Lower lobe of right lung (tissue), 2 donors: Measurements from ENCODE around the gene KIF21B. TPM values are rescaled to one million over a fixed set of nuclear protein-coding genes. Genes with fewer than 3 reads are reported as not detected.

ENCODE experiments used
- ATAC-seq, 2 donors: fragments of 200-7000 bp; cut with Tn5 transposase; one replicate each; pipeline ENCODE4 v1.9.1; 2020 to 2022; ENCODE audit warnings: mild to moderate bottlenecking in 2 of 2, moderate library complexity in 2 of 2
- DNase-seq: peaks from one replicate; pipeline ENCODE4 v3.0.0-alpha.2; 2020
- H3K27ac ChIP-seq: fragments of 200-600 bp; one replicate; pipeline ENCODE4 v1.8.0; 2022
- H3K27me3 ChIP-seq: fragments of 200-600 bp; one replicate; pipeline ENCODE4 v1.8.0; 2022; ENCODE audit warnings: low read depth
- H3K36me3 ChIP-seq: fragments of 200-600 bp; one replicate; pipeline ENCODE4 v1.8.0; 2022; ENCODE audit warnings: mild to moderate bottlenecking
- H3K4me1 ChIP-seq: fragments of 200-600 bp; one replicate; pipeline ENCODE4 v1.8.0; 2022
- H3K4me3 ChIP-seq: fragments of 200-600 bp; one replicate; pipeline ENCODE4 v1.8.0; 2022; ENCODE audit warnings: mild to moderate bottlenecking
- H3K9me3 ChIP-seq: fragments of 200-600 bp; one replicate; pipeline ENCODE4 v1.8.0; 2022
- CTCF ChIP-seq: fragments of 200-600 bp; IDR thresholded peaks from one replicate; pipeline ENCODE4 v1.8.0; 2022; ENCODE audit warnings: antibody characterized with exemption, mild to moderate bottlenecking
- intact Hi-C: fragments of 100-400 bp; cut with DNase I; formaldehyde crosslinking; loops from one replicate; pipeline ENCODE4 v1.11.0; 2022
- total RNA-seq: library from RNA; stranded (reverse); fragmentation: NEBNext Ultra II Directional; extraction: Animal tissue kit (Norgen Biotek cat#: 25700); gene quantifications from one replicate; pipeline ENCODE4 v1.2.1, GENCODE V29; 2021
- donor health status: DM: no; HTN: yes; CAD: no; lungs with severe emphysema.

Gene KIF21B
- total RNA-seq, 1 donor from 2014 or later = 4.7 TPM

DNA sequence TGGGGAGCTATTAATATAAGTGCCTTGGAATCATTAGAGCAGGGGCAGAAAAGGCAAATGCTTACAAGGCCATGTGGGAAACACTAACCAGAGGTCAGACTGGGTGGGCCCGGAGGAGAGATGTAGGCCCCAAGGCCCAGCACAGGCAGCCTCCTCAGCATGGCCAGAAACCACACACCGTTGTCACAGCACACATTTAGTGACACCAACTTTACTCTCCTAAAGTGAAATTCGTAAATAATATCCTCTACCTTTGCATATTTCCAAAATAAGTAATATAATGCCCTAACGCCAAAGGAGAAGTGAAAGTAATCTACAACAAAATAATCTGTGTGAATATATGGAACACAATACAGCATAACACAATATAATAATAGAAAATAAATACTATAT lies 62.6 kb downstream of the KIF21B start:
- no peak for TF ChIP-seq CTCF
- Histone ChIP-seq H3K27me3 (no peaks in the 10 kb centered on the region), H3K27ac (no peak overlapping the region), H3K36me3 (no peaks in the 10 kb centered on the region), H3K4me3 (no peak overlapping the region), H3K4me1 (no peaks in the 10 kb centered on the region), H3K9me3 (no peaks in the 10 kb centered on the region)
- no peak for ATAC-seq
- no peak for DNase-seq
- intact Hi-C loops = no loop called here

DNA sequence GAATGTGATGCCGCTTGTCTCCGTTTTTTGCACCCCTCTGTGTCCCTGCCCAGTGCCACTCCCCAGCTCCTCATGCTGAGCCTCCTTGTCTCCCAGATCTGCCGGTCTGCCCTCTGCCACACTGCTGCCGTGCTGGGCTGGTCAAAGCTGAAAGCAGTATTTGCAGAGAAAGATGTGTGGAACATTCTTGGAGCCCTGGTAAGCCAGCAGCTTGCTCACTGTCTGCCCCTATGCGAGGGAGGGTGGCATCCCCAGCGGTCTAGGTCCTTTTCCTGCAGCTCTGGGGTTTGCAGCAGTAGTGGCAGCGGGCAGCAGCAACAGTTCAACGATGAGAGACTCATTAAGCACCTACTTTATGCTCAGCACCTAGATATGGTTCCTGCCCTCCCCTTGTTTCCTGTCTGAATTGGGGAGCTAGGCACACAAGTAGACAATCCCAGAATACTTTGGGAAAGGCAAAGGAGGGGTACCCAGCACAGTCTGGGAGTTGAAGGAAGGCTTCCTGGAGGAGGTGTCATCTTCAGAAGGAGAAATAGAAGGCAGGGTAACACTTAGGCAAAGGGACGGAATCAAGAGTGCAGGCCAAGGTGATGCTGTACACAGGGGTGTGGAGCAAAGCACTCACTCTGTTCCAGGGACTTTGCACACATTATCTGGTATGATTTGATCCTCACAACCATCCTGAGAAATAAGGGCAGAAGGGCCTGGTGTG lies 63.1 kb downstream of the KIF21B start:
- intact Hi-C loops = no loop called here
- H3K4me1 ChIP-seq = no peaks in the 10 kb centered on the region
- no peak overlapping the region for H3K4me3 ChIP-seq
- ATAC-seq (no peak), DNase-seq (no peak)
- TF ChIP-seq CTCF = no peak
- H3K27me3 ChIP-seq = no peaks in the 10 kb centered on the region
- H3K36me3 ChIP-seq = no peaks in the 10 kb centered on the region
- no peaks in the 10 kb centered on the region for H3K9me3 ChIP-seq
- H3K27ac ChIP-seq = no peak overlapping the region

DNA sequence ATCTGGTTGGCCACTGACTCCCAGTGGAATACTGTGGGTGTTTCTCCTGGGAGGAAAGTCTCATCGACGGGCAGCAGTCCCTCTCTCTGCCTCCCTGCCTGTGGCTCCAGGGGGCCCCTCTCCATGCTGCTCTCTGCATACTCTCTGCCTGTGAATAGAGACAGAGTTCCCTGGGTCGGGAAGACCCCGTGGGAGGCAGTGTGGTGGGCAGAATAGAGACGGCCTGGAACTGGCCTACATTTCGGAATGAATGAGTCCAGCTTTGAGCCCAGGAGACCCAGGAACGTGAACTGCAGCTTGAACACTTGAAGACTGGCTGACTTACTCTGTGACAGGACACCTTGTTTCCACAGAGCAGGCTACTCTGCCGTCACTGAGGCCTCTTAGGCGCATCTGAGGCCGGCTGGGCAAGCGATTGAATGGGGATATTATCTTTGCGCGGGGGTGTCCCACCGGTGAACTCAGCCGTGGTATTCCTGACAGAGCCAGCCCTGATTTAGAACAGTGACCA lies 64.0 kb downstream of the KIF21B start:
- H3K27me3 ChIP-seq = no peaks in the 10 kb centered on the region
- no peaks in the 10 kb centered on the region for H3K36me3 ChIP-seq
- intact Hi-C loops = no loop called here
- H3K27ac ChIP-seq = no peak overlapping the region
- H3K9me3 ChIP-seq = no peaks in the 10 kb centered on the region
- DNase-seq (no peak), ATAC-seq (no peak)
- H3K4me3 ChIP-seq = no peak overlapping the region
- H3K4me1 ChIP-seq = no peaks in the 10 kb centered on the region
- TF ChIP-seq CTCF = no peak

- intact Hi-C loops = no loop called here
- no peaks in the 10 kb centered on the region for H3K4me1 ChIP-seq
- no peaks in the 10 kb centered on the region for H3K36me3 ChIP-seq
- H3K27me3 ChIP-seq = no peaks in the 10 kb centered on the region
- DNase-seq (no peak), ATAC-seq (no peak)
- TF ChIP-seq CTCF = no peak
- H3K27ac ChIP-seq = no peak overlapping the region
- no peak overlapping the region for H3K4me3 ChIP-seq
- no peaks in the 10 kb centered on the region for H3K9me3 ChIP-seq
Observed at GRCh38 chr1:200958597-200958996, 64.9 kb downstream of the KIF21B start.

GRCh38 chr1:200954434-200954833 lies 69.1 kb downstream of the KIF21B start:
- Histone ChIP-seq H3K27ac (no peak overlapping the region), H3K36me3 (no peaks in the 10 kb centered on the region), H3K4me1 (no peaks in the 10 kb centered on the region), H3K9me3 (no peaks in the 10 kb centered on the region), H3K4me3 (no peak overlapping the region), H3K27me3 (no peaks in the 10 kb centered on the region)
- ATAC-seq = no peak
- DNase-seq = no peak
- intact Hi-C loops = no loop called here
- TF ChIP-seq CTCF = no peak
